NCI-H226 (cell line): ENCODE results near the gene TAGAP.
"Not testable (repeated sequence)": the region's sequence is repeated elsewhere in the genome, so short reads cannot be mapped to it uniquely, and the experiment has no call there.

Experiments
- DNase-seq: peaks from one replicate; pipeline ENCODE4 v3.0.0-alpha.2; 2015

Gene TAGAP

DNA sequence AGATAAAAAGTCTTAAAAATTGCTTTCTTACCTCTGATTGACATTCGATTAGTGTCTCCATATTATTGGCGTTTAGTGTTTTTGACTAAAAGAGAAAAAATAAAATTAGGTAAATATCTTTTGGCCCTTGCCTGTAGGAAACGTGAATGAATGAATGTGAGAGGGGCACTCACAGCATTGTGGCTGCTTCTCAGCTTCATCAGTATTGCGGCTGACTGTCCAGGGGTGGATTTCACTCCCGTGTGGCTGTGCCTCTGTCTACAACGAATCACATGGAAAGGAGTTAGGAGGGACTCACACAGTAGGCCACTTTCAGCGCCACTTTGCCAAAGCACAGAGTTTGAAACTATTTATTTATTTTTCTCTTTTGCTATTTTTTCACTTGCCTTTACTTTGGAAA is 844 bp downstream of the TAGAP start:
- no peak for DNase-seq

DNA sequence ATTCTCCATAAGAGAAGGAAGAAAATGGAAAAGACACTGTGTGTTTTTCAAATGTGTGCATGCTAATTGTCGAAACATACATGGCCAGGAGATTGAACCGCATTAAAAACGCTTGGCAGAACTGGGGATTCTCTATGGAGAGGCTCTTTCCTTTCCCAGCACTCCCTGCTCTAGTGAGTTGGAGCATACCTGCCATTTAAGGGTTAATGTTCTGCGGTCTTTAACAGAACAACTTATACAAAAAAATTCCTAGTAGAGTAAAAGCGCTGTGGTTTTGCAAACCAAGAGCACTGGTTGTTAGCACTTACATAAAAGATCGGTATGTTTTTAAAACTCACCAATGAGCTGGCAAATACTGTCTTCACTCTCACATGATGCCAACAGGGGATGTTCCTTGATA is 1.5 kb downstream of the TAGAP start:
- DNase-seq: no peak

- no peak for DNase-seq
These were observed 2.0 kb downstream of the TAGAP start for GRCh38 chr6:159042826-159043181.

DNA sequence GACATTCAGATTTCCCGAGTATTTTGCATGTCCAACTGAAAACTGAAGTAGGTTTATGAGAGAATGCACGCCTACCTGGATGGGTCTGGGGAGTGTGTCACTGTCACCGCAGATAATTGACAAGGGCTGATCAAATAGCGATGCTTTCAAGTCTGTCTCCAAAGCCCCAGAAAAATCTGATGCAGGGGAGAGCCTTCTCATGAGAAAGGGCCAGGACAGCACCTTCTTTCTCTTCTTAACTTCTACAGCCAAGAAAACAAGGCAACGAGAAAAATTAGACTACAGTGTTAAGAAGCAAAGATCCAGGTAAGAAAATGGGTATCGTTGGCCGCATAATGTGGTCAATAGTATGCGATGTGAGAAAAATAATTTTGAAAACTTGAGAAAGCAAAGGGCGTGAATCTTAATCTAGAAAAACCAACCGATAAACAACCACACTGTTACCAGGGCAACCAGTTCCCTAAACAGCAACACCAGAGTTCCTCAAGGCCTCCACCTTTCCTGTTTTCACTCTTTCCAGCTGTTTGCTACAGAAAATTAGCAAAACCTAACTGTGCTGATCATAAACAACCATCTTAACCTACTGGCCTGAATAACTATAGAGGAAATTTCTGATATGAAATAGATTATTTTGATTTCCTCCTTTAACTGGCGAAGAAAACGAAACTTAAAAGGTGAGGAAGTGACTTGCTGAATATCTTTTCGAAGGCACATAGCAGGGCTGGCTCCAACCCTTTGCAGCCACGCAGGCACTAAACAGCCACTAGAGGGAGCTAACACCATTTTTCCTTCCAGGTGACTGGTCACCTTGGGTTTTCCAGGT is 2.6 kb downstream of the TAGAP start:
- peak; percentile 52 for DNase-seq

DNA sequence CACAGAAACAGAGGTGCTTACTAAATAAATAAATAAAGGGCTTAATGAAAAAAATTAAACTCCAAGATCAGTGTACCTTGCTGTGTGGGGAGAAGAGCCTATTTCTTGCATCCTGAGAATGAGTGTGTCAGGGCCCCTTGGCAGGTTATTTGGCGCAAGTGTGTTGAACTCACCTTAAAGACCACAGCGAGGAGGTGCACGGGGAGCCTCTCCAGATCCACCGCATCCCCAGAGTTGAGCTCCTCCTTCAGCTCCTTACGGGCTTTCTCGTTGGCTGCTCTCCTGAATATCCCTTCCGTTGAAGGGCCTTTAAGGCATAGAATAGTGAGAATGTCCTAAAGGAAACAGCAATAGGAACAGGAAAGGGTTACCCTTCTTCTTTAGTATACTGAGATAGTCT is 3.6 kb downstream of the TAGAP start:
- DNase-seq: no peak

GRCh38 chr6:159039885-159040258 is 4.9 kb downstream of the TAGAP start:
- DNase-seq: no peak

DNA sequence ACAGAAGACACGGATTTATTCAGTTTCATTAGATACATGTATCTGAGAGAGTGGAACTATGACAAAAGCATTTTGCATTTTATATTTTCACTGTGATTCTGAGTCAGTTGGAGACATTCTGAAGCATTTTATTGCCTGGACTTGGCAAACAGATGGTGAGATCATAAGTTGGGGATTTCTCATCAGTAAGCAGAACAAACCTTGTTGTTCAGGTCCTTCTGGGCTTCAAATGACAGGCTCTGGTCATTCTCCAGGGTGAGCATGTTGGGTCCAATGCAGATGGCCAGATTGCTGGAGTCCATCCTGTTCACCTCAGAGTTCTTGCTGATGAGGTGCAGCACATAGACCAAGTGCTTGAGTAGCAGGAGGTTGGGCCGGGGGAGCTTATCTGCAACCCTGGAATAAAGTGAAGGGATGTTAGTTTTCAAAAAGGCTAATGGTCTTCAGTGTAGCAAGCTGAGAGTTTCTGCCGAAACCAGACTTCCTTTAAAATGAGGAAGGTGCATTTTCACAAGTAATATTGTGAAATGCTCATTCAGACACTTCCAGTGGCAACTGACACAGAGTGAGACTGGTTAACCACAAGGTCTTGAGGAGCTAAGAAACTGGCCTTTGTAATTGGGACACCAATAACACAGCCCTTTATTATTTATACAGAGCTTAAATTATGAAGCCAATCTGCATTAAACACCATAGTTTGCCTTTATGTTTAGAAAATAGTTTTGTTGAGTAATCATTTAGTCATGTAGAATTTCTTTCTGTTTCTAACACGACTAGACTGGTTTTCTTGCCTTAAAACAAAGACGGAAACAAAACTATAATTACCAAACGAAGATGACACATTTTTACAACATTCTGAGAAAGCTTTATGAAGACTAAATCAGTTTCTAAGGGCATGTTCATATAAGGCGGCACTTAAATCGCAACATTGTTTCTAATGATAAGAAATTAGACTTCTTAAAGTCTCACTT is 5.6 kb downstream of the TAGAP start:
- peak; percentile 21 for DNase-seq

GRCh38 chr6:159038318-159038717 is 6.5 kb downstream of the TAGAP start:
- not testable (repeated sequence) for DNase-seq

- DNase-seq: no peak
These were observed 7.0 kb downstream of the TAGAP start for GRCh38 chr6:159037756-159038290.

DNA sequence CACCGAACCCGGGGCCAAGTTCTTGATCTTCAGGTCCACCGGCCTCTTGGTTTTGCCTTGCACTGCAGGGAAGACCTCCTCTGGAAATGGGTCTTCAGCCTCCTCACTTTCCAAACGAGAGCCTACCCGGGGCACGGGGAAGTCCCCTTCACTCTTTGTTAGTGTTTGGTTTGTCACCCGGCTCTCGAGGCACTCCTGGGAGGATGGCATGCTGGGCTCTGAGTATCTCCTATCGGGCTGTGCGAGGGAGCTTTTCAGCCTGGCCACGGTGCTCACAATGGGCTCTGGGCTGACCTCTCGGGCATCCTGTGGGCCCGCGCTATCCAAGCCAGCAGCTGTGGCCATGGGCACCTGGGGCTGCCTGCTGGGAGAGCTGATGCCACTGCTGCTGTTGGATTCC is 8.1 kb downstream of the TAGAP start:
- DNase-seq: no peak

DNA sequence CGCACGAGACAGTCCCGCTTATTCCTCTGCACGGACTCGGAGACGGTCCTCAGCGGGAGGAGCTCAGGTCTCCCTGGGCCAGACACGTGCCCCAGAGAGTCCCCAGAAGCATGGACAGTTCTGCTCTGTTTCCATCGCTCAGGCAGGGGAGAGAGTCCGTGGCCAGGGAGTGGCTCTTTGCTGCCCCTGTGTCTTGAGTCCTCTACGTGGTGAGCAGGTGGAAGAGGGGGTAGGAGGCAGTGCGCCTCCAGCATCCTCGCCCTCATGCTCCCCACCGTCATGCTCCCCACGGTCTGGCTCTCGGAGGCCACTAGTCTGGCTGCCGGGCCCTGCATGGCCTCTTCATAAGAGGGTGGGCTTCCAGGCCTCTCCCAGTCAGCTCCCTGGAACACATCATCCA is 8.9 kb downstream of the TAGAP start:
- DNase-seq: no peak

DNA sequence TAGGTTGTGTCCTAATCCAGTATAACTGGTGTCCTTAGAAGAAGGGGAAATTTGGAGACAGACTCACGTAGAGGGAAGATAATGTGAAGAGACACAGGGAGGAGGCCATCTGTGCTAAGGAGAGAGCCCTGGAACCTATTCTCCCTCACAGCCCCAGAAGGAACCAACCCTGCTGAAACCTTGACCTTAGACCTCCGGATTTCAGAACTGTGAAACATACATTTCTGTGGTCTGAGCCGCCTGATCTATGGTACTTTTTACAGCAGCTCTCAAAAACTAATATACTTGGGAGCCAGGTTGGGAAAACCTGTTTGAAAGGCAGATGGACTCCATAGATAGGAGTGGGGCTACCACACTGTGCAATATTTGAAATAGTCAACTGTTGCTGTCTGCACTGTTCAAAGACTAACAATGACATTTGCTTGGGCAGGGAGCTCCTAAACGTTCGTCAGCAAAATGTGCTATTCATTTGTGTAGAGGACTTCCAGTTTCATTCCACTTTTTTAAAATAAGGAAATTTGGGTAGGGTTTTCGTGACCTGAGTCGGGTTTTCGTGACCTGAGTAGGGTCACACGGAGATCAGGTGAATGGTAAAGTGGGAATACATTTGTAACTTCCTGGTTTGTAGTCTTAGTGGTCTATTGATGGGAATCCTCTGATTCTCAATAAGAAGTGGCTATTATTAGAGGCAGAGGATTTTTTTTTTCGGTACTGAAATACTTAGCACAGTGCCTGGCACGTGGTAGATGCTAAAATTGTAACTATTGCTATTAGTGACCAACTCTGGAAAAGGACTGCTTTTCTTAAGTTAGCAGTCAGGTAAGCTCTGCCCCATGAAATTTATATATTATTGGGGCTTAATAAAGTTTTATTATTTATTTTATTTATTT is 11.4 kb downstream of the TAGAP start:
- DNase-seq: no peak

DNA sequence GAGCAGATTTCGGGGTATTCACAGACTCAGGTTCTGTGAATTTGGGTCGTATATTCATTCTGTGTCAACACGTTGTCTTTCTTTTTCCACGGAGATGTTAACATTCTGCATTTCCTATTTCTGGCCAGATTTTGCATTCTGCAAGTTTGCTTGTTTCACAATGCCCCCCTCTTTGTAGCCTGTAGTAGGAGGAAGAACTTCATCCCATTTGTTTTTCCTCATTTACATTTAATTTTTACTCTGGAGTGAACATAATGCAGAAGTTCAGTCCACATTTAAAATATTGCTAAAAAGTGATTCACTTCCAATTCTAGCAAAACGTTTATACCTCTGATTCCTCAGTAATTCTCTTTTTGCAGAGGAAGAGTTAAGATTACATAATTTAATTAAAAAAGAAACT is 12.9 kb downstream of the TAGAP start:
- DNase-seq: no peak

DNA sequence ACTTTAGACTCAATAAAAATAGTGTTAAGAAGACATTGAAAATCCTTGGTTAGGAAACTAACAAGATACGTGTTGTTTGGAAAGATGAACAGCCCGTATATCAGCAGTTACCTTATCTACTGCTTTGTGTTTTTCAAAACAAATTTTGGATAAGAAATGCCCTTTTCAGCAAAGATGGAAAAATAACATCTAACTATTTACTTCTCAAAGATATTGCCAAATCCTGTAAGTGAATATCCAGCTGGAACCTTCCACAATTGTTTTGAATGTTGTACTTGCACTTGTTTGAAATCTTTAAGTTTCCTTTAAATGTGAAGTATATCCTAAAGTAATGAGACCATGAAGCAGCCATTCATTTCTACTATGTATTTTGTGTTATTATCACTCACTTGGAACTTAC is 14.6 kb downstream of the TAGAP start:
- DNase-seq: no peak

GRCh38 chr6:159025224-159025623 is 19.6 kb downstream of the TAGAP start:
- DNase-seq: not testable (repeated sequence)

GRCh38 chr6:159023893-159024292 is 20.9 kb downstream of the TAGAP start:
- DNase-seq: no peak

GRCh38 chr6:159020011-159020410 is 24.8 kb downstream of the TAGAP start:
- no peak for DNase-seq

DNA sequence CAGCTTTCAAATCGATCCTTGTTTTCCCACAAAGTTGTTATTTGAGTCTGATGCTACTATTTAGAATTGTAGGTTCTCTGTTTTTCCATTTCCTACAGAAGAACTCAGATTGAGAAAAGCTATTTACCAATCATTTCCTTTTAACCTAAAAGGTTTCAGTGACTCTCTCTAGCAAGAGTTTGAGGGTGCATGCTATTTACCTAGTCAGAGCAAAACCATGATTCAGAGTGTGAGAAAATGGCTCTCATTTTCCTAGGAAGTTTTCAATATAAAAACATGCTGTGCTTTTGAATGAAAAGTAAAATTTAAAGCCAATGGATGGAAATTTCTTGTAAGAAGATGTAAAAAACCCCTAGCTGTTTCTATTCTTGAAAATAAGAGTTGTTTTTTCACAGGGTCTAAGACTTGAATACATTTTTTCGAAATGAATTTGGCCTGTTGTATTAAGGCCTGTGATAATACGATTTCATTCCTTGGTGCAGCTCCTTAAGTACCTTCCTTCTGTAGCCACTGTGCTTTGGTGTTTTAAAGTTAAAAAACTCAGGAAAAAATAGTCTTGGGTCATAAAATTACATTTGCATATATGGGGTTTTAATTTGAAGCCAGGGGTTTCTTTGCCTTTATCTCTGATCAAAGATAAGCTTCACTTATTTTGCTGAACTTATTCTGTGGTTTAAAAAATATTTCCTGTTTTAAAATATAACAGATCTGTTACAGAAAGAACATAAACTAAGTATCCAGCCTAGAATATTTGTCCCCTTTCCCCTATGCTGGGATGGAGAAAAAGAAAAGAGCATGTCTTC is 26.8 kb downstream of the TAGAP start:
- DNase-seq: no peak

GRCh38 chr6:159014406-159014805 is 30.4 kb downstream of the TAGAP start:
- no peak for DNase-seq

DNA sequence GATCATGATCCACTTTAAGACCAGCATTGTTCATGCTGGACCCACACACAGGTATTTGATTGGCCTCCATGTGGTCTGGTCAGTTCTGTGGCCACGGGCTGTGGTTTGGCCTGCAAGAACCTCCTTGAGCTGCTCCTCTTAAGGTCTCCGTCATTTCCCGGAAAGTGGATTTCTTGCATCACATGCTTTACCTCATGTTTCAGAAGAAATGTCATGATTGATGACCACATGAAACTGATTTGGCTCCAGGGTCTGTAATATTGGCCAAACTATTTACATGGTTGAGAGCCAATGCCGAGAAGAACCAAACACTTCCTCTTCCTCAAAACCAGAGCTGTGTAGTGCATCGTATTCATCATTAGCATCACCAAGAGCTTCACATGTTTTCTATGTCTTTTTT is 31.6 kb downstream of the TAGAP start:
- peak; percentile 12 for DNase-seq

DNA sequence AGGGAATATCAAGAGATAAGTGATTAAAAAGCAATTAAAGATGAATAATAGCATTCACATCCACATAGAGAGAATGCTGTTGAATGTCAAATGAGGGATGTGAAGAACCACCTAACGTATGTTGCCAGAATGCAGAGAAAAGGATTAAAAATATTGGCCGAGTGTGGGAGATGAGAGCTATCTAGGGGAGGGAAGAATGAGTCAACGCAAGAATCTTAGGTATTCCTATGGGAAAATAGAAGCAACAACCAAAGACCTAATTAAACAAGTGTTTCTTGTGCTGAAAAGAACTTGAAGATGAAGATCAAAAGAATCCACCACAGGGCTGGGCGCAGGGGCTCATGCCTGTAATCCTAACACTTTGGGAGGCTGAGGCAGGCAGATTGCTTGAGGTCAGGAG is 32.6 kb downstream of the TAGAP start:
- peak; percentile 88 for DNase-seq
